ENCODE data around the gene RXRG.

Gene RXRG

GRCh38 chr1:165449131-165449530 lies 4.2 kb upstream of the RXRG start:
- no peak for DNase-seq (ENCODE audit: low spot score)

- DNase-seq (ENCODE audit: low spot score), result no peak
These were observed 462 bp upstream of the RXRG start for GRCh38 chr1:165445388-165445787.

GRCh38 chr1:165443539-165444311 lies 1.2 kb downstream of the RXRG start:
- DNase-seq (ENCODE audit: low spot score), result no peak

- no peak for DNase-seq (ENCODE audit: low spot score)
These were observed 2.3 kb downstream of the RXRG start for GRCh38 chr1:165442653-165443052.

- no peak for DNase-seq (ENCODE audit: low spot score)
These were observed 2.9 kb downstream of the RXRG start for GRCh38 chr1:165442053-165442452.

- DNase-seq (ENCODE audit: low spot score), result no peak
These were observed 3.6 kb downstream of the RXRG start for GRCh38 chr1:165441166-165441880.

- DNase-seq (ENCODE audit: low spot score), result no peak
These were observed 5.6 kb downstream of the RXRG start for GRCh38 chr1:165439330-165439729.

- no peak for DNase-seq (ENCODE audit: low spot score)
These were observed 7.9 kb downstream of the RXRG start for GRCh38 chr1:165436994-165437393.

- DNase-seq (ENCODE audit: low spot score), result no peak
These were observed 9.1 kb downstream of the RXRG start for GRCh38 chr1:165435801-165436200.

- DNase-seq (ENCODE audit: low spot score), result no peak
These were observed 10.6 kb downstream of the RXRG start for GRCh38 chr1:165434281-165434680.

GRCh38 chr1:165431079-165431478 lies 13.8 kb downstream of the RXRG start:
- no peak for DNase-seq (ENCODE audit: low spot score)

GRCh38 chr1:165426745-165427144 lies 18.2 kb downstream of the RXRG start:
- DNase-seq (ENCODE audit: low spot score), result no peak

- no peak for DNase-seq (ENCODE audit: low spot score)
These were observed 19.3 kb downstream of the RXRG start for GRCh38 chr1:165425621-165426020.

- no peak for DNase-seq (ENCODE audit: low spot score)
These were observed 20.3 kb downstream of the RXRG start for GRCh38 chr1:165424454-165425216.

- no peak for DNase-seq (ENCODE audit: low spot score)
These were observed 21.8 kb downstream of the RXRG start for GRCh38 chr1:165423136-165423535.

GRCh38 chr1:165420655-165421054 lies 24.3 kb downstream of the RXRG start:
- DNase-seq (ENCODE audit: low spot score), result no peak

GRCh38 chr1:165419839-165420238 lies 25.1 kb downstream of the RXRG start:
- DNase-seq (ENCODE audit: low spot score), result no peak

- no peak for DNase-seq (ENCODE audit: low spot score)
These were observed 26.7 kb downstream of the RXRG start for GRCh38 chr1:165418195-165418594.

GRCh38 chr1:165416876-165417275 lies 28.1 kb downstream of the RXRG start:
- no peak for DNase-seq (ENCODE audit: low spot score)

GRCh38 chr1:165415068-165415467 lies 29.9 kb downstream of the RXRG start:
- no peak for DNase-seq (ENCODE audit: low spot score)

GRCh38 chr1:165414620-165415019 lies 30.3 kb downstream of the RXRG start:
- no peak for DNase-seq (ENCODE audit: low spot score)

GRCh38 chr1:165411396-165411795 lies 33.5 kb downstream of the RXRG start:
- no peak for DNase-seq (ENCODE audit: low spot score)
